ENCODE results near the gene WDR20. TPM values are rescaled to one million over a fixed set of nuclear protein-coding genes. Genes with fewer than 3 reads are reported as not detected.

WDR20 gene
- polyA plus RNA-seq, 1 donor (not counting 4 experiments of a cell fraction or from before 2014, with no cell fraction given) = 24.5 TPM

DNA sequence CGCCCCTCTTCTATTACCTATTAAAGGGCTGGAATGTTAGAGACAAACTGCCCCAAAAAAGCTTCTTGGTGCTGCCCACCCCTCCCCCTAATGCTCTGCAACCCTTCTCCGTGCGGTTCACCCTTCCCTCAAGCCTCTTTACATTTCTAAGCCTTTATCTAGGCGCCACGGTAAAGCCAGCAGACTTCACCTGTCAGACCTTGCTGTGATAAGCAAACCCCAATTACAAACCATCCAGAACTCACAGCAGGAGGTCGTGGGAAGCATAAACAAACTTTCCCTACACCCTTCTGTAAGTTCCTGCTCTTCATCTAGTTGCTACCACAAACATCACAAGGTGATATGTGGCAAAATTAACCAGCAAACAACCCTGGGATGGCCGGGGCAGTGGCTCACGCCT lies 108.4 kb downstream of the WDR20 start:
- Histone ChIP-seq H3K27ac (ENCODE audit: control insufficient read depth, insufficient read depth, low read length) (no peak overlapping the region), H3K27me3 (ENCODE audit: control insufficient read depth, extremely low read depth, insufficient read depth, low read length) (no peaks in the 10 kb centered on the region), H3K9me3 (ENCODE audit: control insufficient read depth, low read depth, low read length) (no peaks in the 10 kb centered on the region), H3K9me1 (ENCODE audit: control insufficient read depth, extremely low read depth, insufficient read depth, low read length) (no peaks in the 10 kb centered on the region), H2AFZ (ENCODE audit: control insufficient read depth, low read length) (no peak overlapping the region), H4K20me1 (ENCODE audit: control insufficient read depth, extremely low read depth, insufficient read depth, low read length) (no peaks in the 10 kb centered on the region), H3K4me1 (ENCODE audit: control insufficient read depth, extremely low read depth, insufficient read depth, low read length) (no peaks in the 10 kb centered on the region), H3K36me3 (ENCODE audit: control insufficient read depth in 2 of 2, extremely low read depth in 1 of 2, insufficient read depth in 2 of 2, low read length in 2 of 2) (peaks cover 8 to 12% of the 10 kb centered on the region in 2 experiments), H3K4me3 (ENCODE audit: control insufficient read depth in 2 of 3, extremely low read depth in 1 of 3, insufficient read depth in 2 of 3, low read depth in 1 of 3, low read length in 3 of 3) (no peak overlapping the region), H3K79me2 (ENCODE audit: control insufficient read depth, insufficient read depth, low read length) (no peaks in the 10 kb centered on the region), H3K4me2 (ENCODE audit: control insufficient read depth, extremely low read depth, insufficient read depth, low read depth, low read length) (no peak overlapping the region), H3K9ac (ENCODE audit: control insufficient read depth, extremely low read depth, insufficient read depth, low read length) (no peak overlapping the region)
- dilution Hi-C loops (cut with MboI; ENCODE audit: extremely low pct_ligation_motif_present, low sequenced_read_pairs) = no loop called here
- FAIRE-seq = no peak
- TF ChIP-seq CTCF (optimal IDR thresholded peaks at IDR 0.05 in 1 of 3, IDR thresholded peaks at IDR 0.05 in 1 of 3, conservative IDR thresholded peaks at IDR 0.05 in 1 of 3; ENCODE audit: extremely low read depth in 1 of 3, insufficient read depth in 2 of 3, low read length in 3 of 3) = no peak
- no peak for TF ChIP-seq EZH2 (IDR thresholded peaks at IDR 0.05; ENCODE audit: low read length)
- DNase-seq (ENCODE audit: low read depth, low spot score) = no peak

- dilution Hi-C loops (cut with MboI; ENCODE audit: extremely low pct_ligation_motif_present, low sequenced_read_pairs) = no loop called here
- Histone ChIP-seq H3K27me3 (ENCODE audit: control insufficient read depth, extremely low read depth, insufficient read depth, low read length) (no peaks in the 10 kb centered on the region), H3K4me3 (ENCODE audit: control insufficient read depth in 2 of 3, extremely low read depth in 1 of 3, insufficient read depth in 2 of 3, low read depth in 1 of 3, low read length in 3 of 3) (no peak overlapping the region), H3K9me3 (ENCODE audit: control insufficient read depth, low read depth, low read length) (no peaks in the 10 kb centered on the region), H3K79me2 (ENCODE audit: control insufficient read depth, insufficient read depth, low read length) (no peaks in the 10 kb centered on the region), H4K20me1 (ENCODE audit: control insufficient read depth, extremely low read depth, insufficient read depth, low read length) (no peaks in the 10 kb centered on the region), H3K36me3 (ENCODE audit: control insufficient read depth in 2 of 2, extremely low read depth in 1 of 2, insufficient read depth in 2 of 2, low read length in 2 of 2) (peaks cover 10 to 12% of the 10 kb centered on the region in 2 experiments), H3K27ac (ENCODE audit: control insufficient read depth, insufficient read depth, low read length) (no peak overlapping the region), H3K9ac (ENCODE audit: control insufficient read depth, extremely low read depth, insufficient read depth, low read length) (no peak overlapping the region), H3K4me1 (ENCODE audit: control insufficient read depth, extremely low read depth, insufficient read depth, low read length) (no peaks in the 10 kb centered on the region), H3K9me1 (ENCODE audit: control insufficient read depth, extremely low read depth, insufficient read depth, low read length) (no peaks in the 10 kb centered on the region), H3K4me2 (ENCODE audit: control insufficient read depth, extremely low read depth, insufficient read depth, low read depth, low read length) (no peak overlapping the region), H2AFZ (ENCODE audit: control insufficient read depth, low read length) (no peak overlapping the region)
- DNase-seq (ENCODE audit: low read depth, low spot score) (no peak), FAIRE-seq (no peak)
- TF ChIP-seq CTCF (optimal IDR thresholded peaks at IDR 0.05 in 1 of 3, IDR thresholded peaks at IDR 0.05 in 1 of 3, conservative IDR thresholded peaks at IDR 0.05 in 1 of 3; ENCODE audit: extremely low read depth in 1 of 3, insufficient read depth in 2 of 3, low read length in 3 of 3) (no peak), EZH2 (IDR thresholded peaks at IDR 0.05; ENCODE audit: low read length) (no peak)
These were observed 109.3 kb downstream of the WDR20 start for GRCh38 chr14:102249041-102249440.
